Stimulated activated CD8-positive, alpha-beta memory T cell treated with anti-CD3 and anti-CD28 coated beads, Interleukin-4, amount 100 ng/mL, for 4 hours (primary cell): ENCODE results near the gene ATG4C.
"Not testable (repeated sequence)": the region's sequence is repeated elsewhere in the genome, so short reads cannot be mapped to it uniquely, and the experiment has no call there.

Experiments used
- DNase-seq, 2 donors: peaks; one replicate each; pipeline ENCODE4 v3.0.0-alpha.2; 2020; ENCODE audit warnings: low read depth in 2 of 2, low spot score in 1 of 2

Gene ATG4C

GRCh38 chr1:62774006-62774405 is 9.9 kb upstream of the ATG4C start:
- no peak for DNase-seq

GRCh38 chr1:62774971-62775595 is 8.8 kb upstream of the ATG4C start:
- DNase-seq = no peak

- no peak for DNase-seq
Observed at GRCh38 chr1:62778208-62778607, 5.7 kb upstream of the ATG4C start.

- no peak for DNase-seq
Observed at GRCh38 chr1:62781841-62782543, 1.9 kb upstream of the ATG4C start.

GRCh38 chr1:62782544-62783212 is 1.3 kb upstream of the ATG4C start:
- DNase-seq = not testable (repeated sequence)

- no peak for DNase-seq
Observed at GRCh38 chr1:62784509-62785365, 805 bp downstream of the ATG4C start.

GRCh38 chr1:62790716-62791115 is 6.8 kb downstream of the ATG4C start:
- DNase-seq = no peak

GRCh38 chr1:62794053-62794452 is 10.1 kb downstream of the ATG4C start:
- no peak for DNase-seq

- no peak for DNase-seq
Observed at GRCh38 chr1:62796221-62796620, 12.3 kb downstream of the ATG4C start.

GRCh38 chr1:62799688-62800087 is 15.8 kb downstream of the ATG4C start:
- DNase-seq = no peak

GRCh38 chr1:62800281-62800680 is 16.3 kb downstream of the ATG4C start:
- DNase-seq = no peak

- no peak for DNase-seq
Observed at GRCh38 chr1:62800825-62801306, 16.9 kb downstream of the ATG4C start.

GRCh38 chr1:62809788-62810187 is 25.9 kb downstream of the ATG4C start:
- no peak for DNase-seq

GRCh38 chr1:62810420-62811274 is 26.7 kb downstream of the ATG4C start:
- no peak for DNase-seq

- no peak for DNase-seq
Observed at GRCh38 chr1:62823556-62823955, 39.6 kb downstream of the ATG4C start.

GRCh38 chr1:62826901-62827300 is 43.0 kb downstream of the ATG4C start:
- DNase-seq = no peak

GRCh38 chr1:62827786-62828185 is 43.9 kb downstream of the ATG4C start:
- DNase-seq = not testable (repeated sequence)

- DNase-seq = no peak
Observed at GRCh38 chr1:62832276-62832675, 48.3 kb downstream of the ATG4C start.

- no peak for DNase-seq
Observed at GRCh38 chr1:62833529-62833928, 49.6 kb downstream of the ATG4C start.

GRCh38 chr1:62834400-62834961 is 50.5 kb downstream of the ATG4C start:
- DNase-seq = no peak
